GM19455 (cell line): Measurements from ENCODE around the gene RPS6KL1.

Source experiments
- ATAC-seq: cut with Tn5 transposase; IDR thresholded peaks from one replicate; pipeline ENCODE4 v1.9.1; 2021; ENCODE audit not compliant: unreplicated experiment

The RPS6KL1 gene

GRCh38 chr14:74859757-74860552 lies 63.1 kb downstream of the RPS6KL1 start:
- no peak for ATAC-seq

- ATAC-seq = no peak
Measured at GRCh38 chr14:74858022-74858421, 65.0 kb downstream of the RPS6KL1 start.

GRCh38 chr14:74856366-74856765 lies 66.7 kb downstream of the RPS6KL1 start:
- ATAC-seq = no peak

GRCh38 chr14:74855945-74856344 lies 67.1 kb downstream of the RPS6KL1 start:
- ATAC-seq = no peak

GRCh38 chr14:74855021-74855420 lies 68.0 kb downstream of the RPS6KL1 start:
- ATAC-seq = no peak
